ENCODE measurements around the gene FGG.

- TF ChIP-seq ZBTB7A (IDR thresholded peaks at IDR 0.05; ENCODE audit: low read depth) = no peak
- TF ChIP-seq EP300 (IDR thresholded peaks at IDR 0.05; ENCODE audit: borderline replicate concordance) = no peak
- no peak for TF ChIP-seq CEBPB (IDR thresholded peaks at IDR 0.05)
- TF ChIP-seq TAF1 (IDR thresholded peaks at IDR 0.05; ENCODE audit: low read depth) = no peak
- no peak for TF ChIP-seq REST (IDR thresholded peaks at IDR 0.05; ENCODE audit: low read depth)
- TF ChIP-seq USF1 (IDR thresholded peaks at IDR 0.05) = no peak
- TF ChIP-seq TCF12 (IDR thresholded peaks at IDR 0.05; ENCODE audit: low read depth) = no peak
- no peak for TF ChIP-seq MAX (IDR thresholded peaks at IDR 0.05)
- no peak for TF ChIP-seq TEAD4 (IDR thresholded peaks at IDR 0.05)
Observed at GRCh38 chr4:154573190-154573870, 39.1 kb downstream of the FGG start.
